Cortex of kidney (tissue), 1 donor: ENCODE results near the gene DRICH1.
"Not testable (repeated sequence)": the region's sequence is repeated elsewhere in the genome, so short reads cannot be mapped to it uniquely, and the experiment has no call there.

ENCODE experiments used
- DNase-seq: peaks from one replicate; lab custom pipeline; 2025; lab: John Stamatoyannopoulos, UW

The DRICH1 gene

GRCh38 chr22:23632178-23632577 is at the start of gene DRICH1:
Gene DRICH1 (minus strand): TSS chr22:23632321. CDS start chr22:23632023, 298 bp downstream.
- DNase-seq, result no peak

GRCh38 chr22:23681026-23681809 is 49.1 kb upstream of the DRICH1 start:
- no peak for DNase-seq

GRCh38 chr22:23678133-23678532 is 46.0 kb upstream of the DRICH1 start:
- no peak for DNase-seq

- no peak for DNase-seq
Measured at GRCh38 chr22:23677701-23677995, 45.5 kb upstream of the DRICH1 start.

GRCh38 chr22:23676841-23677700 is 45.0 kb upstream of the DRICH1 start:
- not testable (repeated sequence) for DNase-seq

GRCh38 chr22:23675502-23676415 is 43.6 kb upstream of the DRICH1 start:
- DNase-seq, result no peak

GRCh38 chr22:23674886-23675501 is 42.9 kb upstream of the DRICH1 start:
- not testable (repeated sequence) for DNase-seq

GRCh38 chr22:23673826-23674690 is 41.9 kb upstream of the DRICH1 start:
- no peak for DNase-seq

- no peak for DNase-seq
Measured at GRCh38 chr22:23673050-23673620, 41.0 kb upstream of the DRICH1 start.

GRCh38 chr22:23672307-23673049 is 40.4 kb upstream of the DRICH1 start:
- DNase-seq, result not testable (repeated sequence)

- DNase-seq, result not testable (repeated sequence)
Measured at GRCh38 chr22:23671387-23671786, 39.3 kb upstream of the DRICH1 start.

- DNase-seq, result no peak
Measured at GRCh38 chr22:23670378-23671295, 38.5 kb upstream of the DRICH1 start.

GRCh38 chr22:23660381-23660780 is 28.3 kb upstream of the DRICH1 start:
- DNase-seq, result not testable (repeated sequence)

GRCh38 chr22:23657727-23658126 is 25.6 kb upstream of the DRICH1 start:
- no peak for DNase-seq

GRCh38 chr22:23655891-23656475 is 23.9 kb upstream of the DRICH1 start:
- DNase-seq, result no peak

GRCh38 chr22:23652711-23653110 is 20.6 kb upstream of the DRICH1 start:
- no peak for DNase-seq

- no peak for DNase-seq
Measured at GRCh38 chr22:23652286-23652685, 20.2 kb upstream of the DRICH1 start.

GRCh38 chr22:23651676-23652075 is 19.6 kb upstream of the DRICH1 start:
- DNase-seq, result no peak
